Panc1 (cell line): ENCODE measurements around the gene CYP2B6. TPM values are rescaled to one million over a fixed set of nuclear protein-coding genes. Genes with fewer than 3 reads are reported as not detected.

Experiments
- ATAC-seq: fragments of 200-7000 bp; cut with Tn5 transposase; 2 replicates; pipeline ENCODE4 v1.9.1; 2020; ENCODE audit warnings: mild to moderate bottlenecking, moderate library complexity
- BruUV-seq: library from RNA; stranded (reverse); fragments of 400-500 nt; replicated peaks from 2 replicates; lab custom pipeline; 2021; lab: Mats Ljungman, UMichigan
- CTCF ChIA-PET: fragments of 300-600 bp; sonication (Branson Sonifier 250); formaldehyde crosslinking; loops from one replicate; lab custom pipeline; 2022; ENCODE audit warnings: antibody characterized with exemption; lab: Charles Lee
- POLR2A ChIA-PET: fragments of 300-600 bp; sonication (Branson Sonifier 250); formaldehyde crosslinking; loops from one replicate; lab custom pipeline; 2022; ENCODE audit warnings: antibody characterized with exemption; lab: Charles Lee
- DNase-seq: peaks from one replicate; pipeline ENCODE4 v3.0.0-alpha.2; 2010; ENCODE audit warnings: low read depth, low spot score
- H3K27ac ChIP-seq: 2 replicates; pipeline ENCODE4 v1.5.1; 2011; ENCODE audit warnings: mild to moderate bottlenecking, low read length, inconsistent platforms
- H3K27me3 ChIP-seq: fragments of 200-500 bp; sonication (Bioruptor generic); 2 replicates; pipeline ENCODE4 v1.6.0; 2014; ENCODE audit warnings: low read length, inconsistent platforms; ENCODE audit not compliant: control insufficient read depth, insufficient read depth
- H3K36me3 ChIP-seq: fragments of 200-500 bp; sonication (Bioruptor generic); 2 replicates; pipeline ENCODE4 v1.5.1; 2014; ENCODE audit warnings: inconsistent platforms, mild to moderate bottlenecking, low read length, moderate library complexity; ENCODE audit not compliant: control insufficient read depth, insufficient read depth
- H3K4me1 ChIP-seq: 2 replicates; pipeline ENCODE4 v1.5.1; 2011; ENCODE audit warnings: inconsistent platforms, mild to moderate bottlenecking, low read length, moderate library complexity; ENCODE audit not compliant: control insufficient read depth, insufficient read depth
- H3K4me3 ChIP-seq, 2 experiments: 2 replicates each; pipeline ENCODE4 v1.5.1; 2011 to 2012; ENCODE audit warnings: low read depth in 2 of 2, low read length in 2 of 2, mild to moderate bottlenecking in 2 of 2, inconsistent platforms in 1 of 2, moderate library complexity in 1 of 2
- H3K9me3 ChIP-seq: fragments of 200-500 bp; sonication (Bioruptor generic); 2 replicates; pipeline ENCODE4 v1.5.1; 2014; ENCODE audit warnings: low read depth, mild to moderate bottlenecking, inconsistent platforms, low read length, moderate library complexity; ENCODE audit not compliant: control insufficient read depth, insufficient read depth
- POLR2AphosphoS5 ChIP-seq: IDR thresholded peaks from 2 replicates; pipeline ENCODE4 v1.6.1; 2012; ENCODE audit warnings: mild to moderate bottlenecking, low read depth, low read length, moderate library complexity
- SIN3A ChIP-seq: IDR thresholded peaks from 2 replicates; pipeline ENCODE4 v1.6.1; 2012; ENCODE audit warnings: low read depth, mild to moderate bottlenecking, low read length, moderate library complexity, borderline replicate concordance; ENCODE audit not compliant: insufficient read depth
- TCF7L2 ChIP-seq: IDR thresholded peaks from 2 replicates; pipeline ENCODE4 v1.6.1; 2011; ENCODE audit warnings: mild to moderate bottlenecking, low read depth, low read length, inconsistent platforms
- in situ Hi-C: cut with HindIII; loops from 2 replicates; pipeline ENCODE4 v1.10.0; 2016; ENCODE audit warnings: low sequenced_read_pairs, low pct_unique_long_range_greater_than_20kb
- intact Hi-C: fragments of 100-400 bp; cut with micrococcal nuclease; formaldehyde crosslinking; loops from one replicate; pipeline ENCODE4 v1.10.0; 2022; ENCODE audit not compliant: unreplicated experiment
- total RNA-seq: library from RNA; stranded (reverse); gene quantifications from one replicate; pipeline ENCODE4 v1.2.1, GENCODE V29; 2021; ENCODE audit not compliant: unreplicated experiment
- TF ChIP-seq, protein P1 (sequence below), 2 experiments: IDR thresholded peaks; 2 replicates each; pipeline ENCODE4 v1.6.1; 2011 to 2012; ENCODE audit warnings: low read depth in 2 of 2, control low read depth in 1 of 2, low read length in 1 of 2, mild to moderate bottlenecking in 1 of 2, moderate library complexity in 1 of 2; ENCODE audit not compliant: insufficient read depth in 1 of 2
- TF ChIP-seq, protein P2 (sequence below): fragments of 450-650 bp; IDR thresholded peaks from 2 replicates; pipeline ENCODE4 v1.5.1; 2017; ENCODE audit warnings: mild to moderate bottlenecking

Gene CYP2B6
- total RNA-seq, 1 experiment from 2014 or later = 0.26 TPM

DNA sequence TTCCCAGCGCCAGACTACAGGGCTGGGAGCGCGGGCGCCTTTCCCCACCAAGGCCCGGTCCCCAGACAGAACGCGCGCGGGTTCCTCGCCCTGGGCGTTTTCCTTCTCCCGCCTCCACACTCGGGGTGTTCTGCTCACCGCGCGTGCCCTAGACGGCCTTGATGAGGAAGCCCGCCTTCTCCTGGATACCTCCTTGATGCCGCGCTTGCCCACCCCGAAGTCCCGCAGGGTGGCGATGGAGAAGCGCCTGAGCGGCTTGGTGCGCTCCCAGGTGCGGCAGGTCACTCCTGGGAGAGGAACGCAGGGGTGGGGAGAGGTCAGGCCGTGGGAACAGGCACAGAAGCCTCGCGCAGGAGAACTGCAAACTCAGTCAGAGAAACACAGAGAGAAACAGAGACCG is 34.8 kb downstream of the CYP2B6 start:
- ChIA-PET CTCF (interaction anchor here (0.6 kb wide), 1 partner anchor 123 kb away, joined by 8 read pairs; no protein-coding TSS in a partner anchor), POLR2A (no interaction called here)
- no peaks in the 10 kb centered on the region for H3K9me3 ChIP-seq
- intact Hi-C loops (no loop called here), in situ Hi-C loops (no loop called here)
- H3K36me3 ChIP-seq = no peaks in the 10 kb centered on the region
- DNase-seq (no peak), ATAC-seq (peak; percentile 33; the same call in 1 of the 2 replicates)
- no peak overlapping the region for H3K27ac ChIP-seq
- no peaks in the 10 kb centered on the region for H3K4me1 ChIP-seq
- TF ChIP-seq, protein P1, sequence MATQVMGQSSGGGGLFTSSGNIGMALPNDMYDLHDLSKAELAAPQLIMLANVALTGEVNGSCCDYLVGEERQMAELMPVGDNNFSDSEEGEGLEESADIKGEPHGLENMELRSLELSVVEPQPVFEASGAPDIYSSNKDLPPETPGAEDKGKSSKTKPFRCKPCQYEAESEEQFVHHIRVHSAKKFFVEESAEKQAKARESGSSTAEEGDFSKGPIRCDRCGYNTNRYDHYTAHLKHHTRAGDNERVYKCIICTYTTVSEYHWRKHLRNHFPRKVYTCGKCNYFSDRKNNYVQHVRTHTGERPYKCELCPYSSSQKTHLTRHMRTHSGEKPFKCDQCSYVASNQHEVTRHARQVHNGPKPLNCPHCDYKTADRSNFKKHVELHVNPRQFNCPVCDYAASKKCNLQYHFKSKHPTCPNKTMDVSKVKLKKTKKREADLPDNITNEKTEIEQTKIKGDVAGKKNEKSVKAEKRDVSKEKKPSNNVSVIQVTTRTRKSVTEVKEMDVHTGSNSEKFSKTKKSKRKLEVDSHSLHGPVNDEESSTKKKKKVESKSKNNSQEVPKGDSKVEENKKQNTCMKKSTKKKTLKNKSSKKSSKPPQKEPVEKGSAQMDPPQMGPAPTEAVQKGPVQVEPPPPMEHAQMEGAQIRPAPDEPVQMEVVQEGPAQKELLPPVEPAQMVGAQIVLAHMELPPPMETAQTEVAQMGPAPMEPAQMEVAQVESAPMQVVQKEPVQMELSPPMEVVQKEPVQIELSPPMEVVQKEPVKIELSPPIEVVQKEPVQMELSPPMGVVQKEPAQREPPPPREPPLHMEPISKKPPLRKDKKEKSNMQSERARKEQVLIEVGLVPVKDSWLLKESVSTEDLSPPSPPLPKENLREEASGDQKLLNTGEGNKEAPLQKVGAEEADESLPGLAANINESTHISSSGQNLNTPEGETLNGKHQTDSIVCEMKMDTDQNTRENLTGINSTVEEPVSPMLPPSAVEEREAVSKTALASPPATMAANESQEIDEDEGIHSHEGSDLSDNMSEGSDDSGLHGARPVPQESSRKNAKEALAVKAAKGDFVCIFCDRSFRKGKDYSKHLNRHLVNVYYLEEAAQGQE (IDR thresholded peaks at IDR 0.05; ENCODE audit: insufficient read depth in 1 of 2, low read depth in 2 of 2, low read length in 1 of 2) = no peak
- TF ChIP-seq SIN3A (no peak), POLR2AphosphoS5 (no peak), TCF7L2 (no peak)
- TF ChIP-seq, protein P2, sequence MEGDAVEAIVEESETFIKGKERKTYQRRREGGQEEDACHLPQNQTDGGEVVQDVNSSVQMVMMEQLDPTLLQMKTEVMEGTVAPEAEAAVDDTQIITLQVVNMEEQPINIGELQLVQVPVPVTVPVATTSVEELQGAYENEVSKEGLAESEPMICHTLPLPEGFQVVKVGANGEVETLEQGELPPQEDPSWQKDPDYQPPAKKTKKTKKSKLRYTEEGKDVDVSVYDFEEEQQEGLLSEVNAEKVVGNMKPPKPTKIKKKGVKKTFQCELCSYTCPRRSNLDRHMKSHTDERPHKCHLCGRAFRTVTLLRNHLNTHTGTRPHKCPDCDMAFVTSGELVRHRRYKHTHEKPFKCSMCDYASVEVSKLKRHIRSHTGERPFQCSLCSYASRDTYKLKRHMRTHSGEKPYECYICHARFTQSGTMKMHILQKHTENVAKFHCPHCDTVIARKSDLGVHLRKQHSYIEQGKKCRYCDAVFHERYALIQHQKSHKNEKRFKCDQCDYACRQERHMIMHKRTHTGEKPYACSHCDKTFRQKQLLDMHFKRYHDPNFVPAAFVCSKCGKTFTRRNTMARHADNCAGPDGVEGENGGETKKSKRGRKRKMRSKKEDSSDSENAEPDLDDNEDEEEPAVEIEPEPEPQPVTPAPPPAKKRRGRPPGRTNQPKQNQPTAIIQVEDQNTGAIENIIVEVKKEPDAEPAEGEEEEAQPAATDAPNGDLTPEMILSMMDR = no peak
- no peaks in the 10 kb centered on the region for H3K27me3 ChIP-seq
- H3K4me3 ChIP-seq = 0 out of 4 replicates have a peak overlapping the region, but pooled peaks of 1 of the 2 experiments have one; percentile 4
- no TSS peak for BruUV-seq

DNA sequence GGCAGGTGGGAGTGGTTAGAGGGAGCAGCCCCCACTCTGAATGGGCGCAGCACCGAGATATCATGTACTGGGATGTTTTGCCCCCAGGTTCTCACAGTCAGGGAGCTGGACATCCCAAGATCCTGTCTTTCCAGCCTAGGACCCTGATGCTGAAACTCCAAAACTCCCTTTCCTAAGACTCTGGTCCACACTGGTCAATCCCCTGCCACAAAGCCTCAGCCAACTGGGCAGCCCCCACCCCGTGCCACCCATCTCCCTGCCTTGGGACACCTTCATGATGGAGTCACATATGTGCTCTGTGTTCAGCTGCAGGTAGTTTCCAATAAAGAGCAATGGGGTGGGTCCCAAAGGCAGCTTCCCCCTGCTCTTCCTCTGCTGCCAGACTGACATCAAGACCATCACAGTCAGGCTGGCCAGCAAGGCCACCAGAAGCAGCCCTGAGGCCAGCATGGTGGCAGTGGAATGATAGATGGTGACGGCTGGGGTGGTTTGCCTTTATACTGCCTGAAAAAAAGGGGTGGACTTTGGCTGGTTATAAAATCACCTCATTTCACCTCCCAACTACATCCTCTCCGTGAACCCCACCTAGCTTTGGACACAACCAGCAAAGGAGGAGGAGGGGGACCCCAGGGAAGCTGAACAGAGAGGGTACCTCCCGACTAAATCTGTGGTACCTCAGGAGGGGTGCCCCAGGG is 36.3 kb downstream of the CYP2B6 start:
- ChIA-PET POLR2A (no interaction called here), CTCF (no interaction called here)
- intact Hi-C loops = no loop called here

More for the DNA sequence above, 36.3 kb downstream of the CYP2B6 start:
- DNase-seq (no peak), ATAC-seq (no peak)
- no TSS peak for BruUV-seq
- no peaks in the 10 kb centered on the region for H3K4me1 ChIP-seq
- TF ChIP-seq POLR2AphosphoS5 (no peak), TCF7L2 (no peak), SIN3A (no peak)
- TF ChIP-seq, protein P1 (IDR thresholded peaks at IDR 0.05; ENCODE audit: insufficient read depth in 1 of 2, low read depth in 2 of 2, low read length in 1 of 2) = no peak
- TF ChIP-seq, protein P2 = no peak
- H3K27me3 ChIP-seq = no peaks in the 10 kb centered on the region
- H3K36me3 ChIP-seq = no peaks in the 10 kb centered on the region
- no peak overlapping the region for H3K4me3 ChIP-seq
- H3K27ac ChIP-seq = no peak overlapping the region
- in situ Hi-C loops = no loop called here
- H3K9me3 ChIP-seq = no peaks in the 10 kb centered on the region
